ENCODE results near the gene ARHGAP23. TPM values are rescaled to one million over a fixed set of nuclear protein-coding genes. Genes with fewer than 3 reads are reported as not detected.
A peak's percentile ranks its signal among the peaks of the same experiment; 100 is the strongest.
"Not testable (repeated sequence)": the region's sequence is repeated elsewhere in the genome, so short reads cannot be mapped to it uniquely, and the experiment has no call there.

Gene ARHGAP23
- total and polyA plus RNA-seq, 7 donors: 0.69 to 42.1 (median 11.2) TPM

GRCh38 chr17:38476549-38476948 is 48.3 kb downstream of the ARHGAP23 start:
- 73 to 84% methylated on average over 7 of the region's 7 CpGs for WGBS, 2 donors
- intact Hi-C loops (cut with DNase I): no loop called here

DNA sequence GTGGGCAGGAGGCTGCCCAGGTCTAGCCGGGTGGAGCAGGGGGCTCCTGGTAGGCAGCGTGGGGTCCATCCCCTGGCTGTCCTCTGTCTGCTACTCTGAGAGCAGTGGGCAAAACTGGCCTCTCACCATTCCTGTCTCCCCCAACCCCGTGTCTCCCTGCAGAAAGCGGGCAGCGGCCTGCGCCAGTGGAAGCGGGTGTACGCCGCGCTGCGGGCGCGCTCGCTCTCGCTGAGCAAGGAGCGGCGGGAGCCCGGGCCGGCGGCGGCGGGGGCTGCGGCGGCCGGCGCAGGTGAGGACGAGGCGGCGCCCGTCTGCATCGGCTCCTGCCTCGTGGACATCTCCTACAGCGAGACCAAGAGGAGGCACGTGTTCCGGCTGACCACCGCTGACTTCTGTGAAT is 49.2 kb downstream of the ARHGAP23 start:
- H3K27ac ChIP-seq; intact Hi-C loops (cut with DNase I); H3K27me3 ChIP-seq; DNase-seq; H3K9me3 ChIP-seq; H3K4me3 ChIP-seq: not testable (repeated sequence)
- H3K36me3 ChIP-seq: peaks cover 8 to 76% (median 25%) of the 10 kb centered on the region in 4 donors
- H3K4me1 ChIP-seq: peaks cover 0 to 12% (median 5%) of the 10 kb centered on the region in 4 donors
- 97 to 98% methylated on average over 36 of the region's 36 CpGs for WGBS, 2 donors

More at GRCh38 chr17:38476549-38476948, 48.3 kb downstream of the ARHGAP23 start:
- Histone ChIP-seq H3K4me3 (no peak overlapping the region), H3K9me3 (no peaks in the 10 kb centered on the region), H3K36me3 (peaks cover 8 to 78% (median 31%) of the 10 kb centered on the region in 4 donors), H3K27me3 (no peaks in the 10 kb centered on the region), H3K4me1 (peaks cover 0 to 12% (median 5%) of the 10 kb centered on the region in 4 donors), H3K27ac (peak overlapping the region in 3 of 4 donors; percentile 2 to 24 (median 24))
- no peak for DNase-seq
- TF ChIP-seq CTCF (IDR thresholded peaks at IDR 0.05) (no peak), POLR2AphosphoS5 (IDR thresholded peaks at IDR 0.05) (no peak), EP300 (IDR thresholded peaks at IDR 0.05) (no peak), POLR2A (IDR thresholded peaks at IDR 0.05) (no peak)

DNA sequence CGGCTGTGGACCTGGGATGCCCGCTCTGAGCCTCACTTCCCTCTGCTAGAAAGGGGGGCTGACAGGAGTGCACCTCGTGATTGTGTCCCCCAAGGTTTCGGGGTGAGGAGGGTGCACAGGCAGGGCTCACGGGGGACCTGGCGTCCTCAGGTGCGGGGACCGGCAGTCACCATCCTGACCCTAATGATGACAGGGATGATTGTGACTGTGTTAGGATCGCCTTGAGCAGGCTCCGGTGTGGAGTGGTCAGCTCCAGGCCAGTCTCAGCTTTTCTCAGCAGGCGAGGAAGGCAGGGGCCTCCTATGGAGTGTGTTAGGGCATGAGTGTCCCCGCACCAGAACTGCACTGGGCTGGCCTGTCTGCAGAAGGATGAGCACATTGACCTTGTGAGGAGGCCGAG is 49.7 kb downstream of the ARHGAP23 start:
- H3K27me3 ChIP-seq; H3K9me3 ChIP-seq; intact Hi-C loops (cut with DNase I); H3K4me3 ChIP-seq; H3K27ac ChIP-seq; DNase-seq: not testable (repeated sequence)
- Histone ChIP-seq H3K36me3 (peaks cover 8 to 76% (median 24%) of the 10 kb centered on the region in 4 donors), H3K4me1 (peaks cover 0 to 12% (median 5%) of the 10 kb centered on the region in 4 donors)
- 93 to 94% methylated on average over 13 of the region's 13 CpGs for WGBS, 2 donors

- 92% methylated on average over 4 of the region's 4 CpGs for WGBS, 2 donors
- H3K9me3 ChIP-seq; H3K4me3 ChIP-seq; DNase-seq; intact Hi-C loops (cut with DNase I); H3K27ac ChIP-seq; H3K27me3 ChIP-seq: not testable (repeated sequence)
- Histone ChIP-seq H3K4me1 (peaks cover 0 to 10% (median 3%) of the 10 kb centered on the region in 4 donors), H3K36me3 (peaks cover 8 to 76% (median 18%) of the 10 kb centered on the region in 4 donors)
Measured at GRCh38 chr17:38478667-38479066, 50.4 kb downstream of the ARHGAP23 start.

- 56 to 79% methylated on average over 19 of the region's 19 CpGs for WGBS, 2 donors
- H3K36me3 ChIP-seq: peaks cover 8 to 51% (median 17%) of the 10 kb centered on the region in 4 donors
- H3K9me3 ChIP-seq; H3K27me3 ChIP-seq; intact Hi-C loops (cut with DNase I); DNase-seq; H3K4me3 ChIP-seq: not testable (repeated sequence)
- peaks cover 0 to 31% (median 21%) of the 10 kb centered on the region in 4 donors for H3K4me1 ChIP-seq
- peak overlapping the region in 2 of 4 donors; percentile 23 to 39 for H3K27ac ChIP-seq
Measured at GRCh38 chr17:38482039-38482699, 53.9 kb downstream of the ARHGAP23 start.

DNA sequence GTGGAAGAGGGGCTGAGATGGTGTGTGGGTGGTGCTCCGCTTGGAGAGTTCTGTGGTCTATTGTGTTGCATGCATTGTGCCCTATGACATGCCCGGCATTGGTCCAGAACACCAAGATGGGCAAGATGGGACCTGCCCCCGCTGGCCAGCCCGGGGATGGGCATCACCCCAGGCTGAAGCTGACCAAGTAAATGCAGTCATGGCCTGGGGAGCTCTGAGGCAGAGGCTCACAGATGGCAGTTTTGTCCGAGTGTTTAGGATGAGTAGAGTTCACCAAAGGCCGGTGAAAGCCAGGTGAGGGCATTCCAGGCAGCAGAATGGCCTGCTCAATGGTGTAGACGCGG is 54.4 kb downstream of the ARHGAP23 start:
- intact Hi-C loops (cut with DNase I); H3K27me3 ChIP-seq; DNase-seq; H3K4me3 ChIP-seq; H3K9me3 ChIP-seq: not testable (repeated sequence)
- Histone ChIP-seq H3K4me1 (peaks cover 0 to 36% (median 21%) of the 10 kb centered on the region in 4 donors), H3K36me3 (peaks cover 8 to 48% (median 15%) of the 10 kb centered on the region in 4 donors), H3K27ac (peak overlapping the region in 2 of 4 donors; percentile 81 to 89)
- WGBS, 2 donors: 90 to 92% methylated on average over 8 of the region's 8 CpGs

DNA sequence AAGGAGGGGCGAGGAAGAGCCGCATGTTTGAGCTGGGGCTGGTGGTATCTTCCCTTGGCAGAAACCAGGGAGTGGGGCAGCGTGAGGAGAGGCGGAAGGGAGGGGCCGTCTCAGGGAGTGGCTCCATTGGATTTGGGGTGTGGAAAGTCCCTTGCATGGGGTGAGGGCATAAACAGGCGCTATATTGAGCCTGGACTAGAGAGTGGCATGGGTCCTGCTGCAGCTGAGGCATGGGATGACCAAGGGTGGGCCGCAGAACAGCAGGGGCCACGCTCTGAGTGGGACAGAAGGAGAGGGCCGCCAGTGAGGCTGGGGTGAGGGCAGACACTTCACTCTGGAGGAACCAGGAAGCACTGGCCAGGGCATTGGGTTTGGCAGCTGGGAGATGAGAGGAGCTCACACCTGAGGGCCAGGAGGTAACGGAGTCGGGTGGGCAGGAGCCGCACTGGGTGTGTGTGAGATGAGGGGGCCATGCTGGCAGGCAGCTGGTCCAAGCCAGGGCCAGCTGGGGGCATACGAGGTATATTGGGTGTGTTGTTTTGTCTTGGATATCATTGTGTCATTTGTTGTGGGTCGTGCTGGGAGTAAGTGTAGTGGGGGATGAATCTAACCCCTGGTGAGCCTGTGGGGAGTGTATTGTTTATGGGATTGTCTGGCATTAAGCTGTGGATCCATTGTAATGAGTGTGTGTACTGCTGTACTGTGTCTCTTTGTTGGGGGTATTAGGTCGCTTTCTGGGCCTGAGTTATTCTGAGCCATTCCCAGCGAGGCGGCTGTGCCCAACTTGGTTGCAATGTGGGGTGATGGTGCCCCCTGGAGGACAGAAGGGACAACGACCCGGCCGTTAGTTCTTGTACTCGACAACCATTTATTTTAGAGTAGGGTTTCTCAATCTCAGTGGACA is 56.2 kb downstream of the ARHGAP23 start:
- Histone ChIP-seq H3K4me1 (peaks cover 0 to 38% (median 21%) of the 10 kb centered on the region in 4 donors), H3K27ac (peak overlapping the region; percentile 62 to 89 (median 75)), H3K36me3 (peaks cover 0 to 41% (median 10%) of the 10 kb centered on the region in 4 donors)
- WGBS, 2 donors: 48 to 53% methylated on average over 21 of the region's 21 CpGs
- intact Hi-C loops (cut with DNase I): loop anchor here (1.0 to 5.0 kb wide), 3 partner anchors 40 to 132 kb away; partner anchors contain the start of gene SOCS7
- peak; percentile 88 for DNase-seq
- H3K4me3 ChIP-seq, H3K9me3 ChIP-seq, H3K27me3 ChIP-seq: not testable (repeated sequence)
- TF ChIP-seq POLR2AphosphoS5 (IDR thresholded peaks at IDR 0.05) (peak in 1 of 4 donors; percentile 10), CTCF (IDR thresholded peaks at IDR 0.05) (peak; percentile 77 to 87 (median 82))
